AG09319 (cell line): Measurements from ENCODE around the gene IGSF11.

Source experiments
- DNase-seq: peaks from one replicate; pipeline ENCODE4 v3.0.0-alpha.2; 2010; ENCODE audit warnings: low read depth; ENCODE audit errors: extremely low read depth
- TF ChIP-seq, protein P1 (sequence below): IDR thresholded peaks from 2 replicates; pipeline ENCODE4 v1.5.1; 2011; ENCODE audit warnings: low read depth, mild to moderate bottlenecking, inconsistent platforms, low read length, moderate library complexity

The IGSF11 gene

DNA sequence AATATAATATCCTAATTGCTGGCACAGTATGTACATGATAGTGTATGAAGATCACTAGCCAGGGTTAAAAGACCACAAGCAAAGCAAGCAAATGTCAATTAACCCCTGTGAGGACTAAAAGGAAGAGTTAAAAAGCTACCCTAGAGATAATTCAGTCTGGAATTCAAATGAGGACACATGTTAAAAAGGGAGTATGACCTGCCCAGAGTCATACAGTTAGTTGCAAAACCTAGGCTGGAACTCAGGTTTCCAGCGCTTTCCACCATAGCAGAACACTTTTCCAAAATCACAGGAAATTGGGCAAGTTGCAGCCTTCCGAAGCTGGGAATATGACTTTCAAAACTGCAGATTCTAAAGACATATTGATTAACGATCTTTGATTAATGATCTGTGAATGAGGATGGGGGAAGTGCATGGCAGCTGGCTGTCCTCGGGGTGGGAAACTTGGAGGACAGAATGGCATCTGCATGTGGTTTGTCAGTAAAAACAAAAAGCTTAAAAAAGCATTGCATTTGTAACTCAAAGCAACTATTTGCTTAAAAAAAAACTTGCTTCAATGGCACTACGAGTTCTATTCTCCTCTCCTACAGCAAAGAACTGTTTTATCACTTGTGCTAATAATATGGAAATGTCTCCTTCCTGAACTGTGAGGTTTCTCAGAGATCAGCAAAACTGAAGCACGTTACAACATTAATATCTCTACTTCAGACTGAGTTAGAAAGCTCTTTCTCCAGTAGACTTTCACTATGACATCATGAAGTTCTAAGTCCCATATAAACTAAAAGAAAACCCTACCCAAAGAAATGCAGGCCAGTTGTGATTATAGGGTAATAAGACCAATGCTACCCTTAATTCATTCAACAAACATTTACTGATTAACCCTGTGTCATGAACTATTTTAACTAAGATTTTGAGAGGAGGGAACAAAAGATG lies 46.2 kb downstream of the IGSF11 start:
- TF ChIP-seq, protein P1, sequence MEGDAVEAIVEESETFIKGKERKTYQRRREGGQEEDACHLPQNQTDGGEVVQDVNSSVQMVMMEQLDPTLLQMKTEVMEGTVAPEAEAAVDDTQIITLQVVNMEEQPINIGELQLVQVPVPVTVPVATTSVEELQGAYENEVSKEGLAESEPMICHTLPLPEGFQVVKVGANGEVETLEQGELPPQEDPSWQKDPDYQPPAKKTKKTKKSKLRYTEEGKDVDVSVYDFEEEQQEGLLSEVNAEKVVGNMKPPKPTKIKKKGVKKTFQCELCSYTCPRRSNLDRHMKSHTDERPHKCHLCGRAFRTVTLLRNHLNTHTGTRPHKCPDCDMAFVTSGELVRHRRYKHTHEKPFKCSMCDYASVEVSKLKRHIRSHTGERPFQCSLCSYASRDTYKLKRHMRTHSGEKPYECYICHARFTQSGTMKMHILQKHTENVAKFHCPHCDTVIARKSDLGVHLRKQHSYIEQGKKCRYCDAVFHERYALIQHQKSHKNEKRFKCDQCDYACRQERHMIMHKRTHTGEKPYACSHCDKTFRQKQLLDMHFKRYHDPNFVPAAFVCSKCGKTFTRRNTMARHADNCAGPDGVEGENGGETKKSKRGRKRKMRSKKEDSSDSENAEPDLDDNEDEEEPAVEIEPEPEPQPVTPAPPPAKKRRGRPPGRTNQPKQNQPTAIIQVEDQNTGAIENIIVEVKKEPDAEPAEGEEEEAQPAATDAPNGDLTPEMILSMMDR: no peak
- no peak for DNase-seq

DNA sequence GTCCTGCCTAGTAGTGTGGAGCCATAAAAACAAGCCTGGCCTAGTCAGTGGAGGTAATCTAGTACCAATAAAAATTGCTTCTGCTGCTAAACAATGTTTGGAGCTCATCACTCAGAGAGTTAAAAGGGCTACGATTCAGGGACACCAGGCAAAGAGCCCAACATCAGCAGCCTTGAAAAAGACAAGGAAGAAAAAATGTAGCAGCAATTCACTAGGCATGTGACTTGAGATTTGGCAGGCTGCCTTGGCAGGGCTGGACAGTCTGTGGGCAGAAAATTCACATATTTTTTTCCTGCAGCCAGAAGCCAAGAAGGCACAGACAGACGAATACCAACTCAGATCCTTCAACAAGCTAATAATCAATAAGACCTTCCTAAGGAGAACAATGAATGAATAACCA lies 47.2 kb downstream of the IGSF11 start:
- no peak for DNase-seq
- TF ChIP-seq, protein P1: no peak

DNA sequence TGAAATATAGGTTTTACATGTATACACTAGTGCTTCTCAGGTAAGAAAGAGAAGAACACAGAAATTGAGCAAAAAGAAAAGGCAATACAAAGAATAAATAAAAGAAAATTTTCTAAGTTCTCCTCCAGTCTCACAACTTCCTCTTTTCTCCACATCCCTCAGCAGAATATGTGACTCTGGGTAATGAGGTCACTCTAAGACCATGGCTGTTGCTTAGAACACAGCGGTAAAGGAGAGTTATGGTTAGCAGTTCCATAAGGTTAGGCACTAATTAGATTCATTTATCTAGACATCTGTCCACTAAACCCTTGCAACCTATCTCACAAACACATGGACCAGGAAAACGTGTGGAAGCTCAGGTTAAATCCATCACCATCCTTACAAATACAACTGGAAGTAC lies 47.9 kb downstream of the IGSF11 start:
- TF ChIP-seq, protein P1: no peak
- no peak for DNase-seq

DNA sequence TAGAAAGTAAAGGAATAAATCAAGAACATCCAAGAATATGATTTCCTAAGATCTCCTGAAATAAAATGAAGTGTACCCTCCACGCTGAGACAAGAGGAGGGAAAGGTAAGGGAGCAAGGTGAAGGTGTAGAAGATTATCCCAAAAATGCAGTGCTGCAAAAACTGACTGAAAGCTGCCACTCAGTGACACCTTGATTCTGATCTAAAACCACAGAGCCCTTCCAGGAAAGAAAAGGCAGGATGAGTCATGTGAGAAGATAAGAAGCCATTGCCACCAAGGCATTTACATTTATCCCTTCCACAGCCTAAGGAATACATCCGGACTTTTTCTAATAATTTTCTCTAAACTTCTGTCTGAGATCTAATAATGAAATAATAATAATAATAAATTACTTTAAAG lies 49.9 kb downstream of the IGSF11 start:
- no peak for DNase-seq
- TF ChIP-seq, protein P1: no peak

DNA sequence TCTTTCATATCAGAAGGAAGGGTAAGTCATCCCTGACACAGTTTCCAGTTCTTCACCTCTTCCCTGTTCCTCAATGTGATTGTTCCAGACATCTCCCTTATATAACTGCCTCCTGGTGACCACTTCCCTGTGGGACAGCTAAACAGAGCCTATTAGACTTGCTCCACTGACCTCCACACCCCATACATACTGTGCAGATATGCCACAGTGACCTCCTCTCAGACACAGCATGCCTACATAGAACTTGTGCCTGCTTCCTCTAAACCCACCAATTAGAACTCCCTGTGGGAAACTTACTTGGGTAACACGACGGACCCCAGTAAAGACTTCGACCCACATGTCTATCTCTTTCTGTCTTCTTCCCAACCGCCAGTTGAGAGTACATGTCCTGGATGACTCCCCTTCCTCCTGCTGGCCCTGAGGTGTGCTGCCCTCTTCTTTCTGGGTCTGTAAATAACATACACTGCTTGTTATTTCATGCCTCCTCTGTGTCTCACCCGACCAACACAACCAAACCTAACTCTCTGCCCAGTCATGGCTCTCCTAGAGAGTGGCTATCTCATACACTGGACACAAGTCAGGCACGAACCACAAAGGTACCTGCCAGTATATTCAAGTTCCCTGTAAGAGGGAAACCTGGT lies 53.0 kb downstream of the IGSF11 start:
- DNase-seq: no peak
- TF ChIP-seq, protein P1: no peak

DNA sequence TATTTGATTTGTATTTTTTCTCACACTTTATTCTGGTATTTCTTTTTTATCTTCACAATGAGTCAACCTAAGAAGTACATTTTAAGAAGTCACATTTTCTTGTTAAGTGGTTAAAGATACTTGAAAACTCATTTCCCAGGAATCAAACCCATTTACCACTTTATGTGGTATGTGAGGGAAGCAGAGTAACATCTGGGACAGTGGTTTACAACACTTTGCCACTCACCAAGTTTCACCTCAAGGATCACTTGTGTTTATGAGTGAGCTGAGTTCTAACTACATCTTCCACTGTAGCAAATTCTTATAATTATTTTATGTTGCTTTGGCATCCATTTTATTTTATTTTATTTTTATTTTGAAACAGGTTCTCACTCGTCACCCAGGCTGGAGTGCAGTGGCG lies 53.8 kb downstream of the IGSF11 start:
- no peak for DNase-seq
- TF ChIP-seq, protein P1: no peak

DNA sequence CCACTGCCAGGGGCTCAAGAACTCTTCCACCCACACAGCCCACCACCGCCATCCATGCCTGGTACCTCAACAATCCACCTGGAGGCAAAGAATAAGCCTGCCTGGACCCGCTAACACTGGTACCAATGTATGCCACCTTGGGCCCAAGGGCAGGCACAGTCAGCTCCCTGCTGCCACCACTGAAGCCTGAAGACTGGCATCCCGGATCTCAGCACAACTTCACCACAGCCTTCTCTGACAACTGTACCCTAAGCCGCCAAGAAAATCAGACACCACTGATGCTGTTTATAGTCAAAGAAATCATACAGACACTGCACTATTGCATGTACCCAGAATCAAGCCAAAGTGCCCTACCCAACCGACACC lies 56.3 kb downstream of the IGSF11 start:
- TF ChIP-seq, protein P1: no peak
- DNase-seq: no peak
